ENCODE measurements around the gene ADGRA3. TPM values are rescaled to one million over a fixed set of nuclear protein-coding genes. Genes with fewer than 3 reads are reported as not detected.

ADGRA3 gene
- total RNA-seq, 1 experiment from 2014 or later, result 29.0 TPM

- no peak overlapping the region for H3K9ac ChIP-seq (ENCODE audit: low read length)
- H3K27me3 ChIP-seq (ENCODE audit: low read length), result no peaks in the 10 kb centered on the region
- no peaks in the 10 kb centered on the region for H3K9me3 ChIP-seq (ENCODE audit: low read length)
- H3K79me2 ChIP-seq (ENCODE audit: low read length), result no peaks in the 10 kb centered on the region
- no peak overlapping the region for H3K4me3 ChIP-seq (ENCODE audit: low read length)
- H2AFZ ChIP-seq (ENCODE audit: low read length), result no peak overlapping the region
- H3K4me2 ChIP-seq (ENCODE audit: low read length), result no peak overlapping the region
- intact Hi-C loops (cut with micrococcal nuclease), result no loop called here
- no peaks in the 10 kb centered on the region for H4K20me1 ChIP-seq (ENCODE audit: low read length)
- ChIA-PET CTCF (no interaction called here), POLR2A (ENCODE audit: unreplicated experiment) (no interaction called here)
- no peaks in the 10 kb centered on the region for H3K4me1 ChIP-seq (ENCODE audit: insufficient read depth, low read length)
- TF ChIP-seq EZH2phosphoT487 (IDR thresholded peaks at IDR 0.05; ENCODE audit: borderline replicate concordance, low read length) (no peak), EZH2 (IDR thresholded peaks at IDR 0.05; ENCODE audit: low read length, unreplicated experiment) (no peak)
- TF ChIP-seq, protein P1, sequence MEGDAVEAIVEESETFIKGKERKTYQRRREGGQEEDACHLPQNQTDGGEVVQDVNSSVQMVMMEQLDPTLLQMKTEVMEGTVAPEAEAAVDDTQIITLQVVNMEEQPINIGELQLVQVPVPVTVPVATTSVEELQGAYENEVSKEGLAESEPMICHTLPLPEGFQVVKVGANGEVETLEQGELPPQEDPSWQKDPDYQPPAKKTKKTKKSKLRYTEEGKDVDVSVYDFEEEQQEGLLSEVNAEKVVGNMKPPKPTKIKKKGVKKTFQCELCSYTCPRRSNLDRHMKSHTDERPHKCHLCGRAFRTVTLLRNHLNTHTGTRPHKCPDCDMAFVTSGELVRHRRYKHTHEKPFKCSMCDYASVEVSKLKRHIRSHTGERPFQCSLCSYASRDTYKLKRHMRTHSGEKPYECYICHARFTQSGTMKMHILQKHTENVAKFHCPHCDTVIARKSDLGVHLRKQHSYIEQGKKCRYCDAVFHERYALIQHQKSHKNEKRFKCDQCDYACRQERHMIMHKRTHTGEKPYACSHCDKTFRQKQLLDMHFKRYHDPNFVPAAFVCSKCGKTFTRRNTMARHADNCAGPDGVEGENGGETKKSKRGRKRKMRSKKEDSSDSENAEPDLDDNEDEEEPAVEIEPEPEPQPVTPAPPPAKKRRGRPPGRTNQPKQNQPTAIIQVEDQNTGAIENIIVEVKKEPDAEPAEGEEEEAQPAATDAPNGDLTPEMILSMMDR (conservative IDR thresholded peaks at IDR 0.05; ENCODE audit: low read depth, low read length), result no peak
- no peaks in the 10 kb centered on the region for H3F3A ChIP-seq (ENCODE audit: low read length, unreplicated experiment)
- H3K27ac ChIP-seq (ENCODE audit: low read length), result no peak overlapping the region
- no TSS peak for BruUV-seq (replicated peaks)
- ATAC-seq (no peak), DNase-seq (no peak)
- H3K36me3 ChIP-seq (ENCODE audit: low read depth, low read length), result no peaks in the 10 kb centered on the region
- H3K9me2 ChIP-seq (replicated peaks; ENCODE audit: low read length), result no peaks in the 10 kb centered on the region
Observed at GRCh38 chr4:22537864-22538263, 22.0 kb upstream of the ADGRA3 start.

DNA sequence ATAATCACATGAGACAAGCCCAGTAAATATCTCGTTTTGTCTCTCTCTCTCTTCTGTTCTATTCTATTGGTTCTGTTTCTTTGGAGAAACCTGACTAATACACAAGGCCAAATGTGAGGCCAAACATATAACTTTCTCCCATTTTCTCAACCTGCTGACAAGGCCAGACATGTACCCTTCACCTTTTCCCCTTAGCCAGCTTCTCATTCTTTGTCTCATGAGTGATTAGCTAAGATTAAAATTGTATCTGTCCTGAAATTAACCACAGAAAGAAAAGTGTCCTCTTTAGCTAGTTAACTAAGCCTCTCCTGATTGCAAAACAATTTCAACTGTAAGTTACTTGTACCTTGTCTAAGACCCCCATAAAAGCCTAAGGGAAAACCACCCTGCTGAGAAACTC is 18.5 kb upstream of the ADGRA3 start:
- H3K79me2 ChIP-seq (ENCODE audit: low read length), result no peaks in the 10 kb centered on the region
- BruUV-seq (replicated peaks), result no TSS peak
- ATAC-seq, result no peak
- no peak overlapping the region for H3K4me2 ChIP-seq (ENCODE audit: low read length)
- no peaks in the 10 kb centered on the region for H3K9me2 ChIP-seq (replicated peaks; ENCODE audit: low read length)
- H3K4me3 ChIP-seq (ENCODE audit: low read length), result no peak overlapping the region
- H3K4me1 ChIP-seq (ENCODE audit: insufficient read depth, low read length), result no peaks in the 10 kb centered on the region
- no peak for DNase-seq
- intact Hi-C loops (cut with micrococcal nuclease), result no loop called here
- H3K27me3 ChIP-seq (ENCODE audit: low read length), result no peaks in the 10 kb centered on the region
- H3K9ac ChIP-seq (ENCODE audit: low read length), result no peak overlapping the region
- H3K27ac ChIP-seq (ENCODE audit: low read length), result no peak overlapping the region
- H2AFZ ChIP-seq (ENCODE audit: low read length), result no peak overlapping the region
- H3K36me3 ChIP-seq (ENCODE audit: low read depth, low read length), result no peaks in the 10 kb centered on the region
- ChIA-PET CTCF (no interaction called here), POLR2A (ENCODE audit: unreplicated experiment) (no interaction called here)
- H3F3A ChIP-seq (ENCODE audit: low read length, unreplicated experiment), result no peaks in the 10 kb centered on the region
- H3K9me3 ChIP-seq (ENCODE audit: low read length), result no peaks in the 10 kb centered on the region
- H4K20me1 ChIP-seq (ENCODE audit: low read length), result no peaks in the 10 kb centered on the region
- no peak for TF ChIP-seq EZH2 (IDR thresholded peaks at IDR 0.05; ENCODE audit: low read length, unreplicated experiment)
- TF ChIP-seq, protein P1 (conservative IDR thresholded peaks at IDR 0.05; ENCODE audit: low read depth, low read length), result no peak
- no peak for TF ChIP-seq EZH2phosphoT487 (IDR thresholded peaks at IDR 0.05; ENCODE audit: borderline replicate concordance, low read length)

GRCh38 chr4:22532896-22533295 is 17.0 kb upstream of the ADGRA3 start:
- Histone ChIP-seq H3K9ac (ENCODE audit: low read length) (no peak overlapping the region), H3K9me2 (replicated peaks; ENCODE audit: low read length) (no peaks in the 10 kb centered on the region), H3F3A (ENCODE audit: low read length, unreplicated experiment) (no peaks in the 10 kb centered on the region), H3K27ac (ENCODE audit: low read length) (no peak overlapping the region), H3K4me1 (ENCODE audit: insufficient read depth, low read length) (no peaks in the 10 kb centered on the region), H3K79me2 (ENCODE audit: low read length) (no peaks in the 10 kb centered on the region), H3K27me3 (ENCODE audit: low read length) (no peaks in the 10 kb centered on the region), H4K20me1 (ENCODE audit: low read length) (no peaks in the 10 kb centered on the region), H2AFZ (ENCODE audit: low read length) (no peak overlapping the region), H3K9me3 (ENCODE audit: low read length) (no peaks in the 10 kb centered on the region), H3K36me3 (ENCODE audit: low read depth, low read length) (no peaks in the 10 kb centered on the region), H3K4me2 (ENCODE audit: low read length) (no peak overlapping the region), H3K4me3 (ENCODE audit: low read length) (no peak overlapping the region)
- CTCF ChIA-PET, result no interaction called here
- intact Hi-C loops (cut with micrococcal nuclease), result no loop called here
- POLR2A ChIA-PET (ENCODE audit: unreplicated experiment), result no interaction called here
- no peak for ATAC-seq
- TF ChIP-seq, protein P1 (conservative IDR thresholded peaks at IDR 0.05; ENCODE audit: low read depth, low read length), result no peak
- TF ChIP-seq EZH2 (IDR thresholded peaks at IDR 0.05; ENCODE audit: low read length, unreplicated experiment), result no peak
- TF ChIP-seq EZH2phosphoT487 (IDR thresholded peaks at IDR 0.05; ENCODE audit: borderline replicate concordance, low read length), result no peak
- DNase-seq, result no peak
- BruUV-seq (replicated peaks), result no TSS peak
